ENCODE data around the gene DLG2. TPM values are rescaled to one million over a fixed set of nuclear protein-coding genes. Genes with fewer than 3 reads are reported as not detected.
"Not testable (repeated sequence)": the region's sequence is repeated elsewhere in the genome, so short reads cannot be mapped to it uniquely, and the experiment has no call there.

DLG2 gene
- total RNA-seq, 3 donors from 2014 or later (not counting 1 experiment from before 2014, with no cell fraction given), result 1.7 to 2.9 (median 2.2) TPM

DNA sequence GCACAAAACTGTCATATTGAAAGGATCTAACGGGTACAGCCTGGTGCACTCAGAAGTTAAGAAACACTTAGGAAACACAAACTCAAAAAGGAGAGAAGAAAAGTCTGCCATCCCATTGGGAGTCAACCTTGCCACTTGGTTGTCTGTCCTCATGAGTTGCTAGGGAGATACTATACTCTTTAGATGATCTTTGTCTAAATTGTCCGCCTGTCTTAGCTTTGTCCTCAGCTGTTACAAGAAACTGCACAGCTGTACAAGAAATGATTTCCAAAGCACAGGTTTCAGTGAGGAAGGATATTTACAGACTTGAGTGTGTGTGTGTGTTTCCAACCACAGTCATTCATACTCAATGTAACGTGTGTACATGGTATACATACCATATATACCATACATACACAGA, 2171.8 kb downstream of the DLG2 start:
- H3K27ac ChIP-seq (ENCODE audit: low read length), result no peak overlapping the region
- Mint-ChIP-seq H3K9me3 (peaks cover 8 to 9% of the 10 kb centered on the region in 2 donors), H3K4me1 (no peaks in the 10 kb centered on the region), H3K36me3 (no peaks in the 10 kb centered on the region), H3K27ac (no peak overlapping the region), H3K4me3 (no peak overlapping the region), H3K27me3 (ENCODE audit: low read depth in 2 of 2) (no peaks in the 10 kb centered on the region)
- 89% methylated on average over 2 of the region's 3 CpGs for WGBS (ENCODE audit: insufficient coverage)
- no peaks in the 10 kb centered on the region for H3K4me1 ChIP-seq (ENCODE audit: control insufficient read depth, insufficient read depth, low read length)
- TF ChIP-seq CTCF (IDR thresholded peaks at IDR 0.05), result no peak
- ATAC-seq (no peak), DNase-seq (no peak)
- no peaks in the 10 kb centered on the region for H3K27me3 ChIP-seq (ENCODE audit: control insufficient read depth, insufficient read depth, low read length)
- intact Hi-C loops (cut with micrococcal nuclease), result no loop called here
- H3K36me3 ChIP-seq (ENCODE audit: control insufficient read depth, insufficient read depth, low read length), result no peaks in the 10 kb centered on the region
- H3K9me3 ChIP-seq (ENCODE audit: control insufficient read depth, insufficient read depth, low read length), result no peaks in the 10 kb centered on the region
- H3K4me3 ChIP-seq (ENCODE audit: low read length), result no peak overlapping the region

- Mint-ChIP-seq H3K36me3 (no peaks in the 10 kb centered on the region), H3K9me3 (peaks cover 8 to 9% of the 10 kb centered on the region in 2 donors), H3K27me3 (ENCODE audit: low read depth in 2 of 2) (no peaks in the 10 kb centered on the region), H3K4me1 (no peaks in the 10 kb centered on the region), H3K27ac (no peak overlapping the region), H3K4me3 (no peak overlapping the region)
- 92% methylated on average over 1 of the region's 1 CpG for WGBS (ENCODE audit: insufficient coverage)
- no peak for DNase-seq
- no peak for TF ChIP-seq CTCF (IDR thresholded peaks at IDR 0.05)
- intact Hi-C loops (cut with micrococcal nuclease), result no loop called here
- no peaks in the 10 kb centered on the region for H3K4me1 ChIP-seq (ENCODE audit: control insufficient read depth, insufficient read depth, low read length)
- no peaks in the 10 kb centered on the region for H3K9me3 ChIP-seq (ENCODE audit: control insufficient read depth, insufficient read depth, low read length)
- no peaks in the 10 kb centered on the region for H3K27me3 ChIP-seq (ENCODE audit: control insufficient read depth, insufficient read depth, low read length)
- ATAC-seq, result no peak
- H3K27ac ChIP-seq (ENCODE audit: low read length), result no peak overlapping the region
- no peak overlapping the region for H3K4me3 ChIP-seq (ENCODE audit: low read length)
- H3K36me3 ChIP-seq (ENCODE audit: control insufficient read depth, insufficient read depth, low read length), result no peaks in the 10 kb centered on the region
These were observed 2172.5 kb downstream of the DLG2 start for GRCh38 chr11:83454674-83455073.

- no peaks in the 10 kb centered on the region for H3K9me3 ChIP-seq (ENCODE audit: control insufficient read depth, insufficient read depth, low read length)
- Mint-ChIP-seq H3K4me3 (no peak overlapping the region), H3K4me1 (no peaks in the 10 kb centered on the region), H3K27ac (no peak overlapping the region), H3K9me3 (peaks cover 0 to 4% of the 10 kb centered on the region in 2 donors), H3K27me3 (ENCODE audit: low read depth in 2 of 2) (no peaks in the 10 kb centered on the region), H3K36me3 (no peaks in the 10 kb centered on the region)
- 75% methylated on average over 2 of the region's 4 CpGs for WGBS (ENCODE audit: insufficient coverage)
- intact Hi-C loops (cut with micrococcal nuclease), result no loop called here
- H3K27ac ChIP-seq (ENCODE audit: low read length), result no peak overlapping the region
- H3K4me1 ChIP-seq (ENCODE audit: control insufficient read depth, insufficient read depth, low read length), result no peaks in the 10 kb centered on the region
- ATAC-seq, result no peak
- no peak for DNase-seq
- no peaks in the 10 kb centered on the region for H3K27me3 ChIP-seq (ENCODE audit: control insufficient read depth, insufficient read depth, low read length)
- no peak for TF ChIP-seq CTCF (IDR thresholded peaks at IDR 0.05)
- no peaks in the 10 kb centered on the region for H3K36me3 ChIP-seq (ENCODE audit: control insufficient read depth, insufficient read depth, low read length)
- H3K4me3 ChIP-seq (ENCODE audit: low read length), result no peak overlapping the region
These were observed 2177.7 kb downstream of the DLG2 start for GRCh38 chr11:83449338-83449913.

DNA sequence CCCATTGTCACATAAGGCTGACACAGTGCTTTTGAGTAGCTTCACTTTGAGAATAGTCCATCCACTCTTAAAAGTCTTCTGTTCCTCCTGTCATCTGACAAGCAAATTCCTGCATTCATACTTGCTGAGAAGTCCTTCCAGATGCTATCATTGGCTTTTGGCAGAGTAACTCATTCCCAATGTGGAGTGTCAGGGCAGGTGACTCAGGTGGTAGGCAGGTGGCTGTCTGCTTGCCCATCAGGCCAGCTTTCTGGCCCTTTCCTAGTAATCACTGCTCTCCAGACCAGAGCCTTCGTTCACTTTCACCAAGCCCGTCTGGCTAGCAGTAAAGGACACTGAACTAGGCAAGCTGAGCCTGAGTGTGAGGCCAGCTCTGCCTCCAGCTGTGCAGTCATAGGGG, 2178.5 kb downstream of the DLG2 start:
- peaks cover 0 to 4% of the 10 kb centered on the region in 2 donors for H3K9me3 Mint-ChIP-seq
- ATAC-seq (no peak), DNase-seq (no peak)
- H3K27ac Mint-ChIP-seq, result no peak overlapping the region
- no peaks in the 10 kb centered on the region for H3K36me3 Mint-ChIP-seq
- no peak overlapping the region for H3K27ac ChIP-seq (ENCODE audit: low read length)
- H3K27me3 ChIP-seq (ENCODE audit: control insufficient read depth, insufficient read depth, low read length), result no peaks in the 10 kb centered on the region
- 95% methylated on average over 2 of the region's 2 CpGs for WGBS (ENCODE audit: insufficient coverage)
- intact Hi-C loops (cut with micrococcal nuclease), result no loop called here
- H3K4me3 Mint-ChIP-seq, result no peak overlapping the region
- no peak overlapping the region for H3K4me3 ChIP-seq (ENCODE audit: low read length)
- H3K9me3 ChIP-seq (ENCODE audit: control insufficient read depth, insufficient read depth, low read length), result no peaks in the 10 kb centered on the region
- H3K4me1 ChIP-seq (ENCODE audit: control insufficient read depth, insufficient read depth, low read length), result no peaks in the 10 kb centered on the region
- no peaks in the 10 kb centered on the region for H3K27me3 Mint-ChIP-seq (ENCODE audit: low read depth in 2 of 2)
- no peaks in the 10 kb centered on the region for H3K4me1 Mint-ChIP-seq
- no peaks in the 10 kb centered on the region for H3K36me3 ChIP-seq (ENCODE audit: control insufficient read depth, insufficient read depth, low read length)
- no peak for TF ChIP-seq CTCF (IDR thresholded peaks at IDR 0.05)

DNA sequence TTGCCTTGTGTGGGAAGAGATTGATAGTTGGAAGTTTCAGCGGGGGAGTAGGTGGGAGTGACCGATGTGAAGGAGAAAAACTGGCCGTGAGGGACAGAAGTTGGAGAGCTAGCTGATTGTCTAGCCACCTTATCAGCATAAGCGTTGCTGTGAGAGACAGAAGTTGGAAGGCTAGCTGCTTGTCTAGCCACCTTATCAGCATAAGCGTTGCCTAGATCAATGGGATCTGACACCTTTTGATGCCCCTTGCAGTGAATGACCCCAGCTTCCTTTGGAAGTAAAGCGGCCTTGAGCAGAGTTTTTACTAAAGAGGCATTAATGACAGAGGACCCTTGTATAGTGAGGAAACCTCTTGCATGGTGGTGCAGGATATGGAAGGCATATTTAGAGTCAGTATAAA, 2183.3 kb downstream of the DLG2 start:
- WGBS (ENCODE audit: insufficient coverage), result 94% methylated on average over 6 of the region's 6 CpGs
- H3K36me3 ChIP-seq (ENCODE audit: control insufficient read depth, insufficient read depth, low read length); intact Hi-C loops (cut with micrococcal nuclease): not testable (repeated sequence)

More for the DNA sequence above, 2183.3 kb downstream of the DLG2 start:
- H3K27ac Mint-ChIP-seq; H3K27me3 Mint-ChIP-seq (ENCODE audit: low read depth in 2 of 2); H3K4me3 Mint-ChIP-seq; H3K9me3 Mint-ChIP-seq; ATAC-seq; H3K4me1 ChIP-seq (ENCODE audit: control insufficient read depth, insufficient read depth, low read length); H3K9me3 ChIP-seq (ENCODE audit: control insufficient read depth, insufficient read depth, low read length); DNase-seq; H3K27ac ChIP-seq (ENCODE audit: low read length); H3K4me3 ChIP-seq (ENCODE audit: low read length); H3K4me1 Mint-ChIP-seq; H3K36me3 Mint-ChIP-seq; H3K27me3 ChIP-seq (ENCODE audit: control insufficient read depth, insufficient read depth, low read length): not testable (repeated sequence)
